IMR-90 (cell line): ENCODE measurements around the gene CLDN4. TPM values are rescaled to one million over a fixed set of nuclear protein-coding genes. Genes with fewer than 3 reads are reported as not detected.

Experiments
- CHD1 ChIP-seq: IDR thresholded peaks from 2 replicates; pipeline ENCODE4 v1.6.1; 2012; ENCODE audit warnings: low read depth, low read length, improper control_type of control experiment
- CTCF ChIP-seq: conservative IDR thresholded peaks from 2 replicates; pipeline ENCODE4 v1.5.1; 2012; ENCODE audit warnings: mild to moderate bottlenecking, low read depth, low read length, improper control_type of control experiment
- RFX5 ChIP-seq: IDR thresholded peaks from 2 replicates; pipeline ENCODE4 v1.8.0; 2012; ENCODE audit warnings: low read depth, mild to moderate bottlenecking, low read length, moderate library complexity
- polyA plus RNA-seq, 3 experiments: library from polyadenylated mRNA; depleted of rRNA; stranded (reverse); fragments of >200 nt; gene quantifications; 2 replicates each; pipeline ENCODE4 v1.2.3, GENCODE V29; 2012; ENCODE audit warnings: low replicate concordance in 1 of 3
- total RNA-seq: library from RNA; depleted of rRNA; stranded (reverse); fragments of >200 nt; gene quantifications from 2 replicates; pipeline ENCODE4 v1.2.3, GENCODE V29; 2012

Gene CLDN4
- total and polyA plus RNA-seq, 2 of the 4 experiments (the other 2 are of a cell fraction), result 2.9 to 4.4 TPM

GRCh38 chr7:73851410-73852338 is 20.9 kb downstream of the CLDN4 start (continued):
- no peak for TF ChIP-seq CTCF
- no peak for TF ChIP-seq RFX5
- TF ChIP-seq CHD1, result no peak
